Measurements from ENCODE around the gene SMIM35.

DNA sequence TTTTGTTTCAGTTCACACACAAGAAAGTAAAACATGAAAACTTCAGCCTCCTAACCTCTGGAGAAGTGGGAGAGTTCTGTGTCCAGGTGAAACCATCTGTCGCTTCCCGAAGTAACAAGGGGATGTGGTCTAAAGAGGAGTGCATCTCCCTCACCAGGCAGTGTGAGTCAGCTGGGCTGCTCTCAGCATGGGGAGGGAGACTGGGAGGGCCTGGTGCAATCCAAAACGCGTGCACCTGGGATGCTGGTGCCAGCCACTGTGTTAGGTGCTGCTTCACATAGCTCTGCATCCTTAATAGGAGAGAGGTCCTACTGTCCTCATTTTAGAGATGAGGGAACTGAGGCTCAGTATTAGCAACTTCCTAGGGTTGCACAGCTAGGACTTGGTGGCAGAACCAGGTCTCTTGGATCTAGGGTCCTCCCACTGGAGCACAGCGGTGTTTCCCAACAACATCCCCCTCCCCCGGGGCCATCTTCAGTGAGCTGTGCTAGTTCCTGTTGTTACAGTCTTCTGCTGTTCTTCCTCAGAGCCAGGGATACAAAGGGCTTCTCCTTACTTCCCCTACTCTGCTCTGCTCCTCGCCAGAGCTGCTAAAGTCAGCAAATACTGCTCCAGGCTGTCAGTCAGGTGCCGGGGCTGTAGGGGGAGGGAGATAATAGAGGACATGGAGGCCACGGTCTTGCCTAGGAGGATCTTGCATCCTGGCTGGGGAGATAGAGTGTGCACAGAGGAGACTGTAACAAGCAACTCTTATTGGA is 92.6 kb downstream of the SMIM35 start:
- TF ChIP-seq POLR2A (IDR thresholded peaks at IDR 0.05) (no peak), CTCF (IDR thresholded peaks at IDR 0.05) (no peak)
